GM12801 (cell line): ENCODE results near the gene PARD3.

Experiments used
- TF ChIP-seq, protein P1 (sequence below): IDR thresholded peaks from one replicate; pipeline ENCODE4 v1.5.1; 2011; ENCODE audit warnings: control low read depth; ENCODE audit not compliant: insufficient read length; ENCODE audit errors: extremely low read depth

Gene PARD3

GRCh38 chr10:34133406-34133805, 681.7 kb downstream of the PARD3 start:
- TF ChIP-seq, protein P1, sequence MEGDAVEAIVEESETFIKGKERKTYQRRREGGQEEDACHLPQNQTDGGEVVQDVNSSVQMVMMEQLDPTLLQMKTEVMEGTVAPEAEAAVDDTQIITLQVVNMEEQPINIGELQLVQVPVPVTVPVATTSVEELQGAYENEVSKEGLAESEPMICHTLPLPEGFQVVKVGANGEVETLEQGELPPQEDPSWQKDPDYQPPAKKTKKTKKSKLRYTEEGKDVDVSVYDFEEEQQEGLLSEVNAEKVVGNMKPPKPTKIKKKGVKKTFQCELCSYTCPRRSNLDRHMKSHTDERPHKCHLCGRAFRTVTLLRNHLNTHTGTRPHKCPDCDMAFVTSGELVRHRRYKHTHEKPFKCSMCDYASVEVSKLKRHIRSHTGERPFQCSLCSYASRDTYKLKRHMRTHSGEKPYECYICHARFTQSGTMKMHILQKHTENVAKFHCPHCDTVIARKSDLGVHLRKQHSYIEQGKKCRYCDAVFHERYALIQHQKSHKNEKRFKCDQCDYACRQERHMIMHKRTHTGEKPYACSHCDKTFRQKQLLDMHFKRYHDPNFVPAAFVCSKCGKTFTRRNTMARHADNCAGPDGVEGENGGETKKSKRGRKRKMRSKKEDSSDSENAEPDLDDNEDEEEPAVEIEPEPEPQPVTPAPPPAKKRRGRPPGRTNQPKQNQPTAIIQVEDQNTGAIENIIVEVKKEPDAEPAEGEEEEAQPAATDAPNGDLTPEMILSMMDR: no peak

DNA sequence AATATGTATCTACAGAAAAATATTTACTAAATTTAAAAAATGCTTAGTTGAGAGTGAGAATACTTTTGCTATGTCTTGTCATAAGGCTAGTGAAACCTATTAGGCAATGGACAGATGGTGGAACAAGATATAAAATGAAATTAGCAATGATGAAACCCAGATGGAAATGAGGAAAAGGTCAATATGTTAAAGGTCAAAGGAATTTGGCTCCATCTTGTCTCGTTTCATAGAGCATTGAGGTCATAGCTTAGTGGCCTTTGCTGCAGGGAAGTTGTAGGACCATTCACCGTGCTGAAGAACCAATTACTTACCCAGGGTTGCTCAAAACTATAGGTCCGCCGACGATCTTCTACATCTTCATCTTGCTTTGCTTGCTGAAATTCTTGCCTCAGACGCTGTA, 683.9 kb downstream of the PARD3 start:
- TF ChIP-seq, protein P1: no peak

DNA sequence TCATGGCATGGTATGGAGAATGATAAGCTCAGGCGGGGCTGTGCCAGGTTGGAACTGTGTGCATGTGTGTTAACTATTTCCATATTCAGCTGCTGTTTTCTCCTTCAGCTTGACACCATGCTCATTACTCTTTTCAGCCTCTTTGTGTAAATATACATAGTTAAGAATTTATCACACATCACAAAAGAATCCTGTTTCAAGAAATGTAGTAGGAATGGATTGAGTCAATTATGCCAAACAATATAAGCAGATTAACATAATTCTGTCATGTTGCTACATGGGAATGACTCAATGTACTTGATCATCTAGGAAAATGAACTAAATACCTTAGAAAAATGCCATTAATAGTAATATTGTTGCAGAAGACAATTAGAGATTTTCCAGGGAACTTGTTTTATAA, 687.4 kb downstream of the PARD3 start:
- TF ChIP-seq, protein P1: no peak

DNA sequence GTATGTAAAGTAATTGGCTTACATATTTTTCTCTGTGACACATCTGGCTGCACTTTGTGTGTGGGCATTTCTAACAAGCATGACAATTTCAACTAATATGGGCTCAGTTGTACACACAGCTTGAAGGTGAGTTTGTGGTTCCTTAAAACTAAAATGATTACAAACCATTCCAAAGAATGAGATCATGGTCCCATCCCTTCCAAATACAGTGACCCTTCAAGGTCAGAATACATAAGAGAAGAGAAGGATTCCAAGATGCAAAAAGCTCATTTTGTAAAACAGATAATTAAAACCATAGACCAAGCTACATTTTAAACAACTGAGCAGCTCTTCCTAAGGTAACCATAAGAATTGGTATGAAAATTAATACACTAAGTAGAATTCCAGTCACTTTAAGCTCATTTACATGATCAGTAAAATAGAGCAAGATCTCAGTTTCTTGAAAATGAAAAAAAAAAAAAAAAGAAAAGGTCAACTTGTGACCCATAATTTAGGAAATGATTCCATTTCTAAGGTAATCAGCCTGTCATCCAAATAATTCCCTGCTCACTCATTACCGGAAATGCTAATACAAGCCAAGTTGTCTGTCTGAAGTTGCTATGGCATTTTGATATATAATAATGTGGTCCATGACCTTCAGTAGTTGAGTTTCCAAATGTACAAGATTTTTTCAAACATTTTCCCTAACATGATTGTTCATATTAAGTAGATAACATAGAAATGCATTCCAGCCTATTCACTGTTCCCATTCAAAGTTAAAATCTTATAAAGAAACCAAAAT, 688.5 kb downstream of the PARD3 start:
- TF ChIP-seq, protein P1: no peak

GRCh38 chr10:34125702-34126101, 689.4 kb downstream of the PARD3 start:
- TF ChIP-seq, protein P1: no peak

- TF ChIP-seq, protein P1: no peak
These were observed 690.5 kb downstream of the PARD3 start for GRCh38 chr10:34124522-34125035.

GRCh38 chr10:34121781-34122622, 693.1 kb downstream of the PARD3 start:
- TF ChIP-seq, protein P1: no peak
